Naive thymus-derived CD8-positive, alpha-beta T cell (primary cell): Measurements from ENCODE around the gene SH3RF3. TPM values are rescaled to one million over a fixed set of nuclear protein-coding genes. Genes with fewer than 3 reads are reported as not detected.
A peak's percentile ranks its signal among the peaks of the same experiment; 100 is the strongest.

Experiments
- ATAC-seq, 2 donors: fragments of 150-1000 bp; cut with Tn5 transposase in 1 of 2; sonication (Bioruptor Pico), chemical (Tn5 transposase) in 1 of 2; 1 replicate in 1 of 2; 2 replicates in 1 of 2; pipeline ENCODE4 v1.10.0; 2021; ENCODE audit warnings: mild to moderate bottlenecking in 2 of 2, moderate library complexity in 2 of 2
- POLR2A ChIA-PET: fragments of 350-600 bp; sonication (Branson Sonifier 250); formaldehyde crosslinking; loops from one replicate; lab custom pipeline; 2021; ENCODE audit warnings: antibody characterized with exemption; lab: Charles Lee
- DNase-seq, 10 donors: peaks; one replicate each; pipeline versions ENCODE4 v3.0.0 to v3.0.0-alpha.2; 2020 to 2022
- H3K27ac Mint-ChIP-seq, 10 donors: one replicate each; pipeline ENCODE4 v1.8.0; 2020 to 2022; ENCODE audit warnings: mild to moderate bottlenecking in 10 of 10, mixed read lengths in 10 of 10, moderate library complexity in 4 of 10, inconsistent platforms in 1 of 10
- H3K27me3 Mint-ChIP-seq, 5 donors: one replicate each; pipeline ENCODE4 v1.8.0; 2021 to 2022; ENCODE audit warnings: mixed read lengths in 5 of 5
- H3K36me3 Mint-ChIP-seq, 3 donors: one replicate each; pipeline ENCODE4 v1.8.0; 2020 to 2022; ENCODE audit warnings: mixed read lengths in 3 of 3, mild to moderate bottlenecking in 2 of 3, inconsistent platforms in 1 of 3
- H3K4me1 Mint-ChIP-seq, 4 donors: one replicate each; pipeline ENCODE4 v1.8.0; 2021 to 2022; ENCODE audit warnings: mixed read lengths in 4 of 4
- H3K4me3 Mint-ChIP-seq, 10 donors: one replicate each; pipeline ENCODE4 v1.8.0; 2020 to 2022; ENCODE audit warnings: mild to moderate bottlenecking in 10 of 10, mixed read lengths in 10 of 10, moderate library complexity in 6 of 10, inconsistent platforms in 1 of 10
- H3K9me3 Mint-ChIP-seq, 9 donors: one replicate each; pipeline ENCODE4 v1.8.0; 2020 to 2022; ENCODE audit warnings: mixed read lengths in 9 of 9, mild to moderate bottlenecking in 3 of 9, inconsistent platforms in 1 of 9, moderate library complexity in 1 of 9
- polyA plus RNA-seq, 3 donors: library from polyadenylated mRNA; unstranded; fragments of 300-500 nt; fragmentation: Illumina TruSeq; gene quantifications; one replicate each; pipeline ENCODE4 v1.2.3, GENCODE V29; 2021
- total RNA-seq, 8 experiments: library from RNA in 2 of 8; stranded (reverse) in 2 of 8; gene quantifications; one replicate each; pipeline ENCODE4 v1.2.3 and lab custom pipeline; 2021 to 2026

SH3RF3 gene
- total and polyA plus RNA-seq, 5 experiments from 2014 or later, result 0.39 to 15.1 (median 4.4) TPM

- Mint-ChIP-seq H3K27ac (peak overlapping the region; percentile 34 to 91 (median 81)), H3K4me1 (peaks cover 29 to 63% (median 59%) of the 10 kb centered on the region in 4 donors), H3K9me3 (no peaks in the 10 kb centered on the region), H3K36me3 (no peaks in the 10 kb centered on the region), H3K27me3 (peaks cover 0 to 3% (median 0%) of the 10 kb centered on the region in 5 donors), H3K4me3 (peak overlapping the region; percentile 68 to 91 (median 80))
- POLR2A ChIA-PET, result interaction anchor here (1.1 to 2.7 kb wide), 2 partner anchors 17 to 300 kb away, joined by 3 to 11 read pairs; no protein-coding TSS in a partner anchor
- peak; percentile 74 to 77 for ATAC-seq
- peak in 3 of 10 donors; percentile 16 to 34 (median 33) for DNase-seq
Measured at GRCh38 chr2:109331896-109332848, 203.2 kb downstream of the SH3RF3 start.

- no peak for ATAC-seq
- H3K4me3 Mint-ChIP-seq, result peak overlapping the region; percentile 3 to 91 (median 76)
Measured at GRCh38 chr2:109332880-109333279, 203.9 kb downstream of the SH3RF3 start.

GRCh38 chr2:109333414-109334210 is 204.6 kb downstream of the SH3RF3 start:
- POLR2A ChIA-PET, result interaction anchor here (0.7 to 2.7 kb wide), 3 partner anchors 11 to 411 kb away, joined by 3 to 11 read pairs (median 4); no protein-coding TSS in a partner anchor
- Mint-ChIP-seq H3K4me3 (peak overlapping the region in 1 of 10 donors; percentile 22), H3K36me3 (no peaks in the 10 kb centered on the region), H3K27me3 (peaks cover 0 to 6% (median 0%) of the 10 kb centered on the region in 5 donors), H3K4me1 (peaks cover 25 to 62% (median 58%) of the 10 kb centered on the region in 4 donors), H3K27ac (no peak overlapping the region), H3K9me3 (no peaks in the 10 kb centered on the region)
- ATAC-seq, result no peak
- DNase-seq, result no peak

More at GRCh38 chr2:109332880-109333279, 203.9 kb downstream of the SH3RF3 start:
- Mint-ChIP-seq H3K36me3 (no peaks in the 10 kb centered on the region), H3K27ac (peak overlapping the region in 1 of 10 donors; percentile 88), H3K4me1 (peaks cover 29 to 63% (median 59%) of the 10 kb centered on the region in 4 donors), H3K27me3 (peaks cover 0 to 3% (median 0%) of the 10 kb centered on the region in 5 donors), H3K9me3 (no peaks in the 10 kb centered on the region)
- no peak for DNase-seq
- POLR2A ChIA-PET, result interaction anchor here (1.1 to 2.7 kb wide), 2 partner anchors 16 to 301 kb away, joined by 3 to 11 read pairs; no protein-coding TSS in a partner anchor

GRCh38 chr2:109335631-109336176 is 206.7 kb downstream of the SH3RF3 start:
- H3K27ac Mint-ChIP-seq, result peak overlapping the region in 4 of 10 donors; percentile 0 to 68 (median 21)
- peak in 1 of 2 donors; percentile 49 for ATAC-seq
- peaks cover 17 to 63% (median 53%) of the 10 kb centered on the region in 4 donors for H3K4me1 Mint-ChIP-seq

GRCh38 chr2:109336296-109336695 is 207.3 kb downstream of the SH3RF3 start:
- peaks cover 0 to 9% (median 0%) of the 10 kb centered on the region in 5 donors for H3K27me3 Mint-ChIP-seq
- DNase-seq, result no peak
- no peaks in the 10 kb centered on the region for H3K36me3 Mint-ChIP-seq
- peaks cover 16 to 65% (median 56%) of the 10 kb centered on the region in 4 donors for H3K4me1 Mint-ChIP-seq
- no peak for ATAC-seq
- H3K9me3 Mint-ChIP-seq, result no peaks in the 10 kb centered on the region
- peak overlapping the region in 2 of 10 donors; percentile 15 to 66 for H3K4me3 Mint-ChIP-seq
- peak overlapping the region in 1 of 10 donors; percentile 18 for H3K27ac Mint-ChIP-seq
- POLR2A ChIA-PET, result interaction anchor here (1.1 kb wide), 1 partner anchor 12 kb away, joined by 6 read pairs; no protein-coding TSS in a partner anchor

More at GRCh38 chr2:109335631-109336176, 206.7 kb downstream of the SH3RF3 start:
- Mint-ChIP-seq H3K27me3 (peaks cover 0 to 9% (median 0%) of the 10 kb centered on the region in 5 donors), H3K36me3 (no peaks in the 10 kb centered on the region), H3K9me3 (no peaks in the 10 kb centered on the region), H3K4me3 (peak overlapping the region; percentile 35 to 73 (median 62))
- POLR2A ChIA-PET, result interaction anchor here (0.5 to 1.1 kb wide), 2 partner anchors 13 to 133 kb away, joined by 3 to 6 read pairs; no protein-coding TSS in a partner anchor
- peak in 1 of 10 donors; percentile 11 for DNase-seq

- POLR2A ChIA-PET, result interaction anchor here (1.0 kb wide), 1 partner anchor 12 kb away, joined by 3 read pairs; no protein-coding TSS in a partner anchor
- Mint-ChIP-seq H3K4me1 (peaks cover 15 to 60% (median 55%) of the 10 kb centered on the region in 4 donors), H3K36me3 (no peaks in the 10 kb centered on the region), H3K9me3 (no peaks in the 10 kb centered on the region), H3K27me3 (peaks cover 0 to 9% (median 0%) of the 10 kb centered on the region in 5 donors), H3K4me3 (peak overlapping the region in 3 of 10 donors; percentile 10 to 26 (median 14)), H3K27ac (no peak overlapping the region)
- no peak for ATAC-seq
- DNase-seq, result no peak
Measured at GRCh38 chr2:109337221-109337620, 208.2 kb downstream of the SH3RF3 start.

- Mint-ChIP-seq H3K4me1 (peaks cover 17 to 61% (median 48%) of the 10 kb centered on the region in 4 donors), H3K4me3 (no peak overlapping the region), H3K27ac (no peak overlapping the region), H3K36me3 (no peaks in the 10 kb centered on the region), H3K27me3 (peaks cover 0 to 9% (median 0%) of the 10 kb centered on the region in 5 donors), H3K9me3 (no peaks in the 10 kb centered on the region)
- POLR2A ChIA-PET, result interaction anchor here (1.6 kb wide), 1 partner anchor 10 kb away, joined by 6 read pairs; no protein-coding TSS in a partner anchor
- no peak for DNase-seq
- ATAC-seq, result no peak
Measured at GRCh38 chr2:109339519-109339966, 210.5 kb downstream of the SH3RF3 start.

- Mint-ChIP-seq H3K36me3 (no peaks in the 10 kb centered on the region), H3K27ac (no peak overlapping the region), H3K27me3 (peaks cover 0 to 9% (median 0%) of the 10 kb centered on the region in 5 donors), H3K9me3 (no peaks in the 10 kb centered on the region), H3K4me1 (peaks cover 15 to 57% (median 43%) of the 10 kb centered on the region in 4 donors), H3K4me3 (no peak overlapping the region)
- no peak for ATAC-seq
- POLR2A ChIA-PET, result interaction anchor here (1.6 kb wide), 1 partner anchor 9 kb away, joined by 6 read pairs; no protein-coding TSS in a partner anchor
- DNase-seq, result no peak
Measured at GRCh38 chr2:109340381-109340780, 211.4 kb downstream of the SH3RF3 start.

- Mint-ChIP-seq H3K4me3 (no peak overlapping the region), H3K27ac (no peak overlapping the region), H3K36me3 (no peaks in the 10 kb centered on the region), H3K9me3 (no peaks in the 10 kb centered on the region), H3K4me1 (peaks cover 14 to 54% (median 38%) of the 10 kb centered on the region in 4 donors), H3K27me3 (peaks cover 0 to 7% (median 0%) of the 10 kb centered on the region in 5 donors)
- POLR2A ChIA-PET, result no interaction called here
- DNase-seq, result no peak
- no peak for ATAC-seq
Measured at GRCh38 chr2:109341355-109342255, 212.6 kb downstream of the SH3RF3 start.

- POLR2A ChIA-PET, result no interaction called here
Measured at GRCh38 chr2:109342256-109342850, 213.3 kb downstream of the SH3RF3 start.

More at GRCh38 chr2:109342256-109342850, 213.3 kb downstream of the SH3RF3 start:
- Mint-ChIP-seq H3K36me3 (no peaks in the 10 kb centered on the region), H3K4me3 (no peak overlapping the region), H3K4me1 (peaks cover 14 to 58% (median 42%) of the 10 kb centered on the region in 4 donors), H3K27me3 (peaks cover 0 to 7% (median 0%) of the 10 kb centered on the region in 5 donors), H3K27ac (no peak overlapping the region), H3K9me3 (no peaks in the 10 kb centered on the region)
- ATAC-seq (no peak), DNase-seq (no peak)
